Uterus (tissue), 2 donors: ENCODE measurements around the gene GRHL3.

Source experiments
- POLR2A ChIP-seq, 2 donors: fragments of 450-650 bp; IDR thresholded peaks; one replicate each; pipeline ENCODE4 v1.6.1; 2016; ENCODE audit warnings: antibody characterized with exemption in 2 of 2, mild to moderate bottlenecking in 1 of 2, moderate library complexity in 1 of 2
- TF ChIP-seq, protein P1 (sequence below), 4 experiments: fragments of 200-600 bp in 2 of 4; fragments of 450-650 bp in 2 of 4; sonication (generic) in 2 of 4; IDR thresholded peaks; one replicate each; pipeline ENCODE4 v1.5.1; 2016 to 2019; ENCODE audit warnings: antibody characterized with exemption in 4 of 4, mild to moderate bottlenecking in 2 of 4, moderate library complexity in 1 of 4

DNA sequence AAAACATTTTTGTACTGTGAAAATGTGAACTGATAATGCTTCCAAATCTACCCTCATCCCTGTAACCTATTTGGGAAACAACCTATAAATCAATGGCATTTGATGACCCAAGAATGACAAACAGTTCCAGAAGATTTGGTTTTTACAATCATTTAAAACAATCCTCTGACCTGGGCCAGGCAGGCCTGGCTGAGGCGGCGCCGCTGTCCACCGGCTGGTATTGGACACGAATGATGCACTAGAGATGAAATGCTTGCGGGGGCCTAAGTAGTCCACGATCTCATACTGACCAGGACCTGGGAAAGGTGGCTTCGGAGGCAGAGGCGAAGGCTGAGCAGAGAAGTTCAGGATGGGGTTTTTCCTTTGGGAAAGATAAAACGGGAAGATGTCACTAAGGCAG is 41.5 kb downstream of the GRHL3 start:
- TF ChIP-seq, protein P1, sequence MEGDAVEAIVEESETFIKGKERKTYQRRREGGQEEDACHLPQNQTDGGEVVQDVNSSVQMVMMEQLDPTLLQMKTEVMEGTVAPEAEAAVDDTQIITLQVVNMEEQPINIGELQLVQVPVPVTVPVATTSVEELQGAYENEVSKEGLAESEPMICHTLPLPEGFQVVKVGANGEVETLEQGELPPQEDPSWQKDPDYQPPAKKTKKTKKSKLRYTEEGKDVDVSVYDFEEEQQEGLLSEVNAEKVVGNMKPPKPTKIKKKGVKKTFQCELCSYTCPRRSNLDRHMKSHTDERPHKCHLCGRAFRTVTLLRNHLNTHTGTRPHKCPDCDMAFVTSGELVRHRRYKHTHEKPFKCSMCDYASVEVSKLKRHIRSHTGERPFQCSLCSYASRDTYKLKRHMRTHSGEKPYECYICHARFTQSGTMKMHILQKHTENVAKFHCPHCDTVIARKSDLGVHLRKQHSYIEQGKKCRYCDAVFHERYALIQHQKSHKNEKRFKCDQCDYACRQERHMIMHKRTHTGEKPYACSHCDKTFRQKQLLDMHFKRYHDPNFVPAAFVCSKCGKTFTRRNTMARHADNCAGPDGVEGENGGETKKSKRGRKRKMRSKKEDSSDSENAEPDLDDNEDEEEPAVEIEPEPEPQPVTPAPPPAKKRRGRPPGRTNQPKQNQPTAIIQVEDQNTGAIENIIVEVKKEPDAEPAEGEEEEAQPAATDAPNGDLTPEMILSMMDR (IDR thresholded peaks at IDR 0.05), result no peak
- TF ChIP-seq POLR2A (IDR thresholded peaks at IDR 0.05), result no peak
